ENCODE measurements around the gene CRX. TPM values are rescaled to one million over a fixed set of nuclear protein-coding genes. Genes with fewer than 3 reads are reported as not detected.
"Not testable (repeated sequence)": the region's sequence is repeated elsewhere in the genome, so short reads cannot be mapped to it uniquely, and the experiment has no call there.

The CRX gene
- total RNA-seq, result not detected

GRCh38 chr19:47821460-47822020 is at the start of gene CRX:
TSS of gene CRX (plus strand) at chr19:47821937. CDS start at chr19:47834444, 12,507 bp downstream.
- Mint-ChIP-seq H3K4me1 (no peaks in the 10 kb centered on the region), H3K4me3 (no peak within 1 kb of the TSS), H3K36me3 (no peaks in the 10 kb centered on the region), H3K27me3 (peaks cover 31% of the 10 kb centered on the region), H3K27ac (no peak within 1 kb of the TSS), H3K9me3 (ENCODE audit: low read depth) (no peaks in the 10 kb centered on the region)
- DNase-seq (no peak), ATAC-seq (no peak)
- CTCF ChIA-PET, result no interaction called here

GRCh38 chr19:47776568-47776967 is 45.2 kb upstream of the CRX start:
- peaks cover 16% of the 10 kb centered on the region for H3K4me1 Mint-ChIP-seq
- H3K27ac Mint-ChIP-seq, result no peak overlapping the region
- H3K9me3 Mint-ChIP-seq (ENCODE audit: low read depth), result no peaks in the 10 kb centered on the region
- CTCF ChIA-PET, result interaction anchor here (1.0 kb wide), 1 partner anchor 14 kb away, joined by 3 read pairs; no protein-coding TSS in a partner anchor
- H3K4me3 Mint-ChIP-seq, result no peak overlapping the region
- no peak for DNase-seq
- peaks cover 7% of the 10 kb centered on the region for H3K36me3 Mint-ChIP-seq
- no peak for ATAC-seq
- no peaks in the 10 kb centered on the region for H3K27me3 Mint-ChIP-seq

GRCh38 chr19:47777245-47778048 is 44.3 kb upstream of the CRX start:
- CTCF ChIA-PET, result interaction anchor here (0.6 to 1.9 kb wide), 2 partner anchors 32 to 38 kb away, joined by 4 to 5 read pairs; partner anchors contain the start of gene NOP53
- not testable (repeated sequence) for ATAC-seq; H3K27me3 Mint-ChIP-seq; H3K9me3 Mint-ChIP-seq (ENCODE audit: low read depth); DNase-seq; H3K36me3 Mint-ChIP-seq
- peak overlapping the region; percentile 99 for H3K4me3 Mint-ChIP-seq
- H3K4me1 Mint-ChIP-seq, result peaks cover 16% of the 10 kb centered on the region
- H3K27ac Mint-ChIP-seq, result peak overlapping the region; percentile 94

GRCh38 chr19:47778049-47778953 is 43.4 kb upstream of the CRX start, which contains the start of gene SELENOW:
TSS of gene SELENOW (plus strand) at chr19:47778703. CDS start at chr19:47778786, 83 bp downstream.
- H3K27me3 Mint-ChIP-seq, result no peaks in the 10 kb centered on the region
- H3K27ac Mint-ChIP-seq, result peak within 1 kb of the TSS; percentile 94

GRCh38 chr19:47778954-47779351 is 42.8 kb upstream of the CRX start:
- Mint-ChIP-seq H3K9me3 (ENCODE audit: low read depth) (no peaks in the 10 kb centered on the region), H3K27me3 (no peaks in the 10 kb centered on the region), H3K4me1 (peaks cover 16% of the 10 kb centered on the region), H3K4me3 (peak overlapping the region; percentile 99), H3K36me3 (peaks cover 11% of the 10 kb centered on the region), H3K27ac (peak overlapping the region; percentile 94)
- DNase-seq (peak; percentile 48), ATAC-seq (no peak)
- CTCF ChIA-PET, result interaction anchor here (1.1 to 1.9 kb wide), 3 partner anchors 13 to 33 kb away, joined by 3 to 5 read pairs (median 3); partner anchors contain the start of gene NOP53

More at GRCh38 chr19:47778049-47778953, 43.4 kb upstream of the CRX start, which contains the start of gene SELENOW:
- CTCF ChIA-PET, result interaction anchor here (1.5 to 1.9 kb wide), 2 partner anchors 15 to 33 kb away, joined by 3 to 5 read pairs; partner anchors contain the start of gene NOP53
- peak; percentile 96 for ATAC-seq
- H3K4me3 Mint-ChIP-seq, result peak within 1 kb of the TSS; percentile 99
- no peaks in the 10 kb centered on the region for H3K9me3 Mint-ChIP-seq (ENCODE audit: low read depth)
- H3K4me1 Mint-ChIP-seq, result peaks cover 16% of the 10 kb centered on the region
- DNase-seq, result peak; percentile 84
- H3K36me3 Mint-ChIP-seq, result peaks cover 9% of the 10 kb centered on the region

- H3K27me3 Mint-ChIP-seq, result no peaks in the 10 kb centered on the region
- ATAC-seq, result no peak
Measured at GRCh38 chr19:47779524-47780214, 42.1 kb upstream of the CRX start.

GRCh38 chr19:47780215-47780551 is 41.6 kb upstream of the CRX start:
- H3K27me3 Mint-ChIP-seq, result no peaks in the 10 kb centered on the region
- DNase-seq (no peak), ATAC-seq (no peak)
- H3K36me3 Mint-ChIP-seq, result peaks cover 16% of the 10 kb centered on the region
- CTCF ChIA-PET, result interaction anchor here (1.1 to 1.3 kb wide), 4 partner anchors 9 to 14 kb away, joined by 3 to 6 read pairs (median 4); no protein-coding TSS in a partner anchor
- peaks cover 16% of the 10 kb centered on the region for H3K4me1 Mint-ChIP-seq
- H3K4me3 Mint-ChIP-seq, result peak overlapping the region; percentile 99
- no peaks in the 10 kb centered on the region for H3K9me3 Mint-ChIP-seq (ENCODE audit: low read depth)
- H3K27ac Mint-ChIP-seq, result peak overlapping the region; percentile 24

More at GRCh38 chr19:47779524-47780214, 42.1 kb upstream of the CRX start:
- peak overlapping the region; percentile 94 for H3K27ac Mint-ChIP-seq
- H3K4me1 Mint-ChIP-seq, result peaks cover 16% of the 10 kb centered on the region
- CTCF ChIA-PET, result interaction anchor here (1.1 to 1.9 kb wide), 6 partner anchors 9 to 34 kb away, joined by 3 to 6 read pairs (median 4); partner anchors contain the start of gene NOP53
- H3K9me3 Mint-ChIP-seq (ENCODE audit: low read depth), result no peaks in the 10 kb centered on the region
- no peak for DNase-seq
- H3K4me3 Mint-ChIP-seq, result peak overlapping the region; percentile 99
- H3K36me3 Mint-ChIP-seq, result peaks cover 16% of the 10 kb centered on the region

GRCh38 chr19:47781590-47782262 is 40.0 kb upstream of the CRX start:
- DNase-seq (no peak), ATAC-seq (no peak)
- CTCF ChIA-PET, result no interaction called here
- Mint-ChIP-seq H3K36me3 (peaks cover 18% of the 10 kb centered on the region), H3K27ac (no peak overlapping the region), H3K27me3 (no peaks in the 10 kb centered on the region), H3K9me3 (ENCODE audit: low read depth) (no peaks in the 10 kb centered on the region), H3K4me3 (no peak overlapping the region), H3K4me1 (peaks cover 16% of the 10 kb centered on the region)

GRCh38 chr19:47786566-47786965 is 35.2 kb upstream of the CRX start:
- H3K36me3 Mint-ChIP-seq, result peaks cover 12% of the 10 kb centered on the region
- ATAC-seq (no peak), DNase-seq (no peak)
- no peak overlapping the region for H3K4me3 Mint-ChIP-seq
- no peak overlapping the region for H3K27ac Mint-ChIP-seq
- H3K9me3 Mint-ChIP-seq (ENCODE audit: low read depth), result no peaks in the 10 kb centered on the region
- H3K4me1 Mint-ChIP-seq, result peaks cover 2% of the 10 kb centered on the region
- CTCF ChIA-PET, result interaction anchor here (0.7 to 6.1 kb wide), 3 partner anchors 21 to 780 kb away, joined by 5 to 39 read pairs (median 13); partner anchors contain the start of gene EHD2
- H3K27me3 Mint-ChIP-seq, result no peaks in the 10 kb centered on the region

- not testable (repeated sequence) for H3K27me3 Mint-ChIP-seq; H3K4me1 Mint-ChIP-seq; H3K27ac Mint-ChIP-seq; ATAC-seq; H3K4me3 Mint-ChIP-seq; H3K9me3 Mint-ChIP-seq (ENCODE audit: low read depth); DNase-seq; H3K36me3 Mint-ChIP-seq
- CTCF ChIA-PET, result interaction anchor here (1.3 to 6.1 kb wide), 3 partner anchors 21 to 80 kb away, joined by 3 to 39 read pairs (median 13); partner anchors contain the start of gene EHD2
Measured at GRCh38 chr19:47787307-47787706, 34.4 kb upstream of the CRX start.

- not testable (repeated sequence) for H3K27ac Mint-ChIP-seq; DNase-seq; H3K36me3 Mint-ChIP-seq; H3K4me3 Mint-ChIP-seq; H3K27me3 Mint-ChIP-seq; H3K4me1 Mint-ChIP-seq; ATAC-seq; H3K9me3 Mint-ChIP-seq (ENCODE audit: low read depth)
- CTCF ChIA-PET, result interaction anchor here (0.7 to 6.1 kb wide), 14 partner anchors 10 to 179 kb away, joined by 3 to 39 read pairs (median 4); no protein-coding TSS in a partner anchor
Measured at GRCh38 chr19:47789811-47790210, 31.9 kb upstream of the CRX start.

- CTCF ChIA-PET, result interaction anchor here (0.7 to 6.1 kb wide), 13 partner anchors 10 to 180 kb away, joined by 3 to 39 read pairs (median 4); no protein-coding TSS in a partner anchor
- DNase-seq (peak; percentile 84), ATAC-seq (peak; percentile 80)
- Mint-ChIP-seq H3K36me3 (peaks cover 1% of the 10 kb centered on the region), H3K4me1 (peaks cover 2% of the 10 kb centered on the region), H3K4me3 (no peak overlapping the region), H3K9me3 (ENCODE audit: low read depth) (no peaks in the 10 kb centered on the region), H3K27me3 (no peaks in the 10 kb centered on the region), H3K27ac (no peak overlapping the region)
Measured at GRCh38 chr19:47790398-47790814, 31.3 kb upstream of the CRX start.
